Right lobe of liver (tissue), 4 donors: ENCODE data around the gene CARMIL1.

Experiments used
- POLR2A ChIP-seq: fragments of 450-650 bp; IDR thresholded peaks from one replicate; pipeline ENCODE4 v1.6.1; 2017; ENCODE audit warnings: antibody characterized with exemption, mild to moderate bottlenecking
- TF ChIP-seq, protein P1 (sequence below), 4 donors: fragments of 200-600 bp in 3 of 4; fragments of 450-650 bp in 1 of 4; IDR thresholded peaks; one replicate each; pipeline versions ENCODE4 v1.5.1 to v1.8.0; 2016 to 2022; ENCODE audit warnings: antibody characterized with exemption in 4 of 4, mild to moderate bottlenecking in 2 of 4
- donor health status: DM: no; HTN: no; CAD: no.
- donor health status: DM: no; HTN: no; CAD: no.
- donor health status: DM: no; HTN: yes; CAD: no.

GRCh38 chr6:25619217-25619616 is 340.0 kb downstream of the CARMIL1 start:
- TF ChIP-seq, protein P1, sequence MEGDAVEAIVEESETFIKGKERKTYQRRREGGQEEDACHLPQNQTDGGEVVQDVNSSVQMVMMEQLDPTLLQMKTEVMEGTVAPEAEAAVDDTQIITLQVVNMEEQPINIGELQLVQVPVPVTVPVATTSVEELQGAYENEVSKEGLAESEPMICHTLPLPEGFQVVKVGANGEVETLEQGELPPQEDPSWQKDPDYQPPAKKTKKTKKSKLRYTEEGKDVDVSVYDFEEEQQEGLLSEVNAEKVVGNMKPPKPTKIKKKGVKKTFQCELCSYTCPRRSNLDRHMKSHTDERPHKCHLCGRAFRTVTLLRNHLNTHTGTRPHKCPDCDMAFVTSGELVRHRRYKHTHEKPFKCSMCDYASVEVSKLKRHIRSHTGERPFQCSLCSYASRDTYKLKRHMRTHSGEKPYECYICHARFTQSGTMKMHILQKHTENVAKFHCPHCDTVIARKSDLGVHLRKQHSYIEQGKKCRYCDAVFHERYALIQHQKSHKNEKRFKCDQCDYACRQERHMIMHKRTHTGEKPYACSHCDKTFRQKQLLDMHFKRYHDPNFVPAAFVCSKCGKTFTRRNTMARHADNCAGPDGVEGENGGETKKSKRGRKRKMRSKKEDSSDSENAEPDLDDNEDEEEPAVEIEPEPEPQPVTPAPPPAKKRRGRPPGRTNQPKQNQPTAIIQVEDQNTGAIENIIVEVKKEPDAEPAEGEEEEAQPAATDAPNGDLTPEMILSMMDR (IDR thresholded peaks at IDR 0.05): no peak
- TF ChIP-seq POLR2A: no peak
